Lower leg skin (tissue), 3 donors: ENCODE results near the gene DNAH1.

Experiments
- POLR2A ChIP-seq, 2 donors: fragments of 450-650 bp; IDR thresholded peaks; one replicate each; pipeline ENCODE4 v1.6.1; 2016 to 2017; ENCODE audit warnings: antibody characterized with exemption in 2 of 2, mild to moderate bottlenecking in 1 of 2, moderate library complexity in 1 of 2
- TF ChIP-seq, protein P1 (sequence below), 3 donors: fragments of 450-650 bp; IDR thresholded peaks; one replicate each; pipeline ENCODE4 v1.5.1; 2016; ENCODE audit warnings: antibody characterized with exemption in 3 of 3, mild to moderate bottlenecking in 3 of 3, moderate library complexity in 2 of 3

DNA sequence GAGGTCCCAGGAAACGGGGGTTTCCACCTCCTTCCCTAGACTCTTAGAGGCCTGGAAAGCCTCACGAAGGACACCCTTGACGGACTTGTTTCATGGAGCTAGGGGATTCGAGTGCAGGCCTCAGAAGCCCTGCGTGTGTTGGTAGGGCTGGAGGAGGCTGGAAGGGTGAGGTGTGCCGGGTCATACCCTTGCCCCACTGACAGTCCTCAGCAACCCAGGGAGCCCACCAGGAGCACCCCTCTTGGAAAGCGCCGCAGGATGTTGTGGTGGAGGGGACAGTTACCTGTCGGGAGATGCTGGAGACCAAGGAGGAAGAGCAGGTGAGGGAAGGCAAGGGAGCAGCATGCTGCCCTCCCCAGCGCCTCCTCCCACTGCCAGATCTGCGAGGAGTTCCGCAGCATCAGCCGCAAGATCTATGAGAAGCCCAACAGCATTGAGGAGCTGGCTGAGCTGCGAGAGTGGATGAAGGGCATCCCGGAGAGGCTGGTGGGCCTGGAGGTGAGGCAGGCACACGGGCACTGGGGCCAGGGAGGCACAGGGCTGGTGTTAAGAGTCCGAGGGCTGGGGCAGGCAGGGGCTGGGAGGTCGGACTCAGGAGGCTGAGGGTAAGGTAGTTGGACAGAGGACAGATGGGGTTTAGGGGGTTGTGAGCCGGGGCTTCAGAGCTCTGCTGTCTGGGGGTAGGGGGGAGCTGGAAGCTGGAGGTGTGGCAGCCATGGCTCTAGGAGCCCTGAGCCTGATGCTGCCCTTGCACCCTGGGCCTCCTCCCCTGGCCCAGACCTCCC lies 33.7 kb downstream of the DNAH1 start:
- TF ChIP-seq, protein P1, sequence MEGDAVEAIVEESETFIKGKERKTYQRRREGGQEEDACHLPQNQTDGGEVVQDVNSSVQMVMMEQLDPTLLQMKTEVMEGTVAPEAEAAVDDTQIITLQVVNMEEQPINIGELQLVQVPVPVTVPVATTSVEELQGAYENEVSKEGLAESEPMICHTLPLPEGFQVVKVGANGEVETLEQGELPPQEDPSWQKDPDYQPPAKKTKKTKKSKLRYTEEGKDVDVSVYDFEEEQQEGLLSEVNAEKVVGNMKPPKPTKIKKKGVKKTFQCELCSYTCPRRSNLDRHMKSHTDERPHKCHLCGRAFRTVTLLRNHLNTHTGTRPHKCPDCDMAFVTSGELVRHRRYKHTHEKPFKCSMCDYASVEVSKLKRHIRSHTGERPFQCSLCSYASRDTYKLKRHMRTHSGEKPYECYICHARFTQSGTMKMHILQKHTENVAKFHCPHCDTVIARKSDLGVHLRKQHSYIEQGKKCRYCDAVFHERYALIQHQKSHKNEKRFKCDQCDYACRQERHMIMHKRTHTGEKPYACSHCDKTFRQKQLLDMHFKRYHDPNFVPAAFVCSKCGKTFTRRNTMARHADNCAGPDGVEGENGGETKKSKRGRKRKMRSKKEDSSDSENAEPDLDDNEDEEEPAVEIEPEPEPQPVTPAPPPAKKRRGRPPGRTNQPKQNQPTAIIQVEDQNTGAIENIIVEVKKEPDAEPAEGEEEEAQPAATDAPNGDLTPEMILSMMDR (IDR thresholded peaks at IDR 0.05): no peak
- no peak for TF ChIP-seq POLR2A (IDR thresholded peaks at IDR 0.05)
